Endothelial cell of umbilical vein (primary cell): ENCODE results near the gene DGCR2. TPM values are rescaled to one million over a fixed set of nuclear protein-coding genes. Genes with fewer than 3 reads are reported as not detected.

Experiments used
- BruUV-seq: library from RNA; stranded (reverse); fragments of 400-500 nt; replicated peaks from 2 replicates; lab custom pipeline; 2021; lab: Mats Ljungman, UMichigan
- CTCF ChIA-PET: fragments of 300-600, 350-600 bp; sonication (Branson Sonifier 250); formaldehyde crosslinking; loops from one replicate; lab custom pipeline; 2021; ENCODE audit warnings: antibody characterized with exemption, inconsistent platforms; lab: Charles Lee
- POLR2A ChIA-PET: fragments of 300-600, 350-600 bp; sonication (Branson Sonifier 250); formaldehyde crosslinking; loops from one replicate; lab custom pipeline; 2021; ENCODE audit warnings: antibody characterized with exemption, inconsistent platforms; lab: Charles Lee
- DNase-seq: peaks from one replicate; pipeline ENCODE4 v3.0.0-alpha.2; 2011; ENCODE audit warnings: low read depth, low spot score
- FAIRE-seq: peaks from 2 replicates; lab custom pipeline; 2011; peaks lifted over from hg19 to GRCh38; lab: Jason Lieb, UNC
- H2AFZ ChIP-seq: 2 replicates; pipeline ENCODE4 v1.6.0; 2012; ENCODE audit warnings: low read depth, low read length, control low read depth, inconsistent platforms
- H3K27ac ChIP-seq: 2 replicates; pipeline ENCODE4 v1.5.1; 2011; ENCODE audit warnings: low read depth, mild to moderate bottlenecking, control low read depth, low read length, moderate library complexity; ENCODE audit not compliant: insufficient read depth
- H3K27me3 ChIP-seq, 2 experiments: 2 replicates each; pipeline versions ENCODE4 v1.6.0 to v1.6.1; 2011; ENCODE audit warnings: low read length in 2 of 2, mixed read lengths in 1 of 2; ENCODE audit not compliant: control insufficient read depth in 2 of 2, insufficient read depth in 2 of 2
- H3K36me3 ChIP-seq, 2 experiments: 2 replicates in 1 of 2; 3 replicates in 1 of 2; pipeline ENCODE4 v1.5.1; 2011; ENCODE audit warnings: low read length in 2 of 2, mild to moderate bottlenecking in 1 of 2, moderate library complexity in 1 of 2; ENCODE audit not compliant: control insufficient read depth in 2 of 2, insufficient read depth in 2 of 2; ENCODE audit errors: extremely low read depth in 1 of 2
- H3K4me1 ChIP-seq: 3 replicates; pipeline ENCODE4 v1.5.1; 2011; ENCODE audit warnings: mild to moderate bottlenecking, low read length; ENCODE audit not compliant: control insufficient read depth, insufficient read depth; ENCODE audit errors: extremely low read depth
- H3K4me2 ChIP-seq: 2 replicates; pipeline ENCODE4 v1.6.1; 2011; ENCODE audit warnings: low read length, control low read depth, mixed read lengths; ENCODE audit not compliant: insufficient read depth
- H3K4me3 ChIP-seq, 3 experiments: fragments of 200-600 bp in 1 of 3; sonication (generic), shearing (Covaris generic) in 1 of 3; replicated peaks in 1 of 3; 2 replicates each; pipeline ENCODE4 v1.5.1; 2011 to 2016; ENCODE audit warnings: control low read depth in 3 of 3, low read length in 3 of 3, mild to moderate bottlenecking in 2 of 3, inconsistent platforms in 1 of 3, low read depth in 1 of 3, moderate library complexity in 1 of 3; ENCODE audit not compliant: insufficient read depth in 1 of 3
- H3K79me2 ChIP-seq: 2 replicates; pipeline ENCODE4 v1.6.0; 2012; ENCODE audit warnings: low read length, inconsistent platforms; ENCODE audit not compliant: control insufficient read depth, insufficient read depth
- H3K9ac ChIP-seq: replicated peaks from 2 replicates; pipeline ENCODE3; 2011; ENCODE audit warnings: low read length, control low read depth; ENCODE audit not compliant: insufficient read depth; ENCODE audit errors: extremely low read depth
- H3K9me1 ChIP-seq: replicated peaks from 3 replicates; pipeline ENCODE4 v1.6.0; 2011; ENCODE audit warnings: mild to moderate bottlenecking, low read length; ENCODE audit not compliant: control insufficient read depth, insufficient read depth; ENCODE audit errors: extremely low read depth
- H3K9me3 ChIP-seq: replicated peaks from 2 replicates; pipeline ENCODE4 v1.5.1; 2012; ENCODE audit warnings: low read length, inconsistent platforms; ENCODE audit not compliant: control insufficient read depth, insufficient read depth
- H4K20me1 ChIP-seq: replicated peaks from 2 replicates; pipeline ENCODE3; 2011; ENCODE audit warnings: mild to moderate bottlenecking, low read length; ENCODE audit not compliant: control insufficient read depth, insufficient read depth; ENCODE audit errors: extremely low read depth
- EZH2 ChIP-seq: IDR thresholded peaks from 2 replicates; pipeline ENCODE4 v1.6.1; 2012; ENCODE audit warnings: borderline replicate concordance, low read depth, mild to moderate bottlenecking, moderate library complexity, low read length, inconsistent platforms; ENCODE audit not compliant: severe bottlenecking
- FOS ChIP-seq: IDR thresholded peaks from 2 replicates; pipeline ENCODE4 v1.6.1; 2011; ENCODE audit warnings: mild to moderate bottlenecking, low read length, moderate library complexity, borderline replicate concordance; ENCODE audit not compliant: insufficient read depth
- GATA2 ChIP-seq: IDR thresholded peaks from 2 replicates; pipeline ENCODE4 v1.7.0; 2011; ENCODE audit warnings: low read depth, mild to moderate bottlenecking, moderate library complexity, mixed read lengths, low read length; ENCODE audit not compliant: insufficient read length, insufficient read depth
- JUN ChIP-seq: IDR thresholded peaks from 2 replicates; pipeline ENCODE4 v1.6.1; 2011; ENCODE audit warnings: borderline replicate concordance, low read depth; ENCODE audit not compliant: insufficient read length, insufficient read depth
- MYC ChIP-seq: IDR thresholded peaks from one replicate; pipeline ENCODE4 v1.6.1; 2011; ENCODE audit warnings: mild to moderate bottlenecking, low read depth, low read length
- POLR2A ChIP-seq: IDR thresholded peaks from 2 replicates; pipeline ENCODE4 v1.6.1; 2012; ENCODE audit warnings: low read depth, mild to moderate bottlenecking, control low read depth, low read length
- POLR2AphosphoS5 ChIP-seq: IDR thresholded peaks from 2 replicates; pipeline ENCODE4 v1.6.1; 2012; ENCODE audit warnings: low read depth, mild to moderate bottlenecking, control low read depth, low read length, moderate library complexity; ENCODE audit not compliant: insufficient read depth
- dilution Hi-C: fragments of 300-500 bp; cut with MboI; formaldehyde crosslinking; loops from one replicate; pipeline ENCODE4 v1.15.0; 2019; ENCODE audit warnings: low sequenced_read_pairs; ENCODE audit not compliant: extremely low pct_ligation_motif_present
- intact Hi-C: fragments of 100-400 bp; cut with micrococcal nuclease; formaldehyde crosslinking; loops from one replicate; pipeline ENCODE4 v1.10.0; 2022
- polyA plus RNA-seq, 4 experiments: library from polyadenylated mRNA; depleted of rRNA in 3 of 4; stranded (reverse) in 3 of 4; unstranded in 1 of 4; fragments of >200 nt; gene quantifications; 2 replicates each; pipeline versions ENCODE4 v1.2.1 to v1.2.3, GENCODE V29; 2011 to 2012; ENCODE audit warnings: missing spikeins in 1 of 4
- total RNA-seq: library from RNA; stranded (reverse); gene quantifications from 2 replicates; pipeline ENCODE4 v1.2.3, GENCODE V29; 2021
- TF ChIP-seq, protein P1 (sequence below): IDR thresholded peaks from 2 replicates; pipeline ENCODE4 v1.6.1; 2011; ENCODE audit not compliant: insufficient read depth, insufficient read length
- TF ChIP-seq, protein P2 (sequence below), 2 donors: IDR thresholded peaks; 1 replicate in 1 of 2; 2 replicates in 1 of 2; pipeline ENCODE4 v1.5.1; 2011; ENCODE audit warnings: low read length in 2 of 2, mild to moderate bottlenecking in 2 of 2, moderate library complexity in 2 of 2, control low read depth in 1 of 2, inconsistent platforms in 1 of 2, low read depth in 1 of 2; ENCODE audit not compliant: insufficient read depth in 1 of 2; ENCODE audit errors: extremely low read depth in 1 of 2

DGCR2 gene
- total and polyA plus RNA-seq, 2 donors (not counting 3 experiments of a cell fraction or from before 2014, with no cell fraction given), result 44.8 to 51.2 TPM

DNA sequence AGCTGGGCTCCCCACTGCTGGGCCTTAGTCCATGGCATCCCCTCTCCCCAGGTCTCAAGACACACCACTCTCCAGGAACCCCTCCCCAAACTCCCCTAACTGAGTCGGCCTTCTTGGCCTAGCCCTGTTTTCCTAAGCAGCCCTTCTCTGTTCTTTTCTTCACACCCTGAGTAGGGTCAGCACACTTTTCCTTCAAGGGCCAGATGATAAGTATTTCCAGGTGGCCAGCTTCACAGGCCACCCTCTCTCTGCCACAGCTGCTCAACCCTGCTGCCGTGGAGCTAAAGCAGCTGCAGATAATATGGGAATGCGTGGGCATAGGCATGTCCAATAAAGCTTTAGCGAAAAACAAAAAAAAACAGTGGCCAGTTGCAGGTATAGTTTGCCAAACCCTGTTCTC is 24.1 kb downstream of the DGCR2 start:
- no peaks in the 10 kb centered on the region for H3K9me1 ChIP-seq
- CTCF ChIA-PET, result interaction anchor here (1.0 to 1.6 kb wide), 3 partner anchors 9 to 35 kb away, joined by 3 to 6 read pairs (median 4); no protein-coding TSS in a partner anchor

More for the DNA sequence above, 24.1 kb downstream of the DGCR2 start:
- Histone ChIP-seq H3K27me3 (no peaks in the 10 kb centered on the region), H3K36me3 (no peaks in the 10 kb centered on the region), H3K4me1 (no peaks in the 10 kb centered on the region), H3K4me2 (no peak overlapping the region), H2AFZ (no peak overlapping the region), H3K27ac (no peak overlapping the region), H3K9me3 (no peaks in the 10 kb centered on the region), H4K20me1 (peaks cover 2% of the 10 kb centered on the region), H3K4me3 (no peak overlapping the region), H3K79me2 (peaks cover 20% of the 10 kb centered on the region), H3K9ac (no peak overlapping the region)
- no TSS peak for BruUV-seq
- intact Hi-C loops (no loop called here), dilution Hi-C loops (no loop called here)
- FAIRE-seq (no peak), DNase-seq (no peak)
- POLR2A ChIA-PET, result interaction anchor here (0.7 to 1.4 kb wide), 2 partner anchors 13 to 18 kb away, joined by 3 to 4 read pairs; no protein-coding TSS in a partner anchor
- TF ChIP-seq MYC (no peak), POLR2AphosphoS5 (no peak), EZH2 (no peak), FOS (no peak), POLR2A (no peak), JUN (no peak), GATA2 (no peak)
- TF ChIP-seq, protein P1, sequence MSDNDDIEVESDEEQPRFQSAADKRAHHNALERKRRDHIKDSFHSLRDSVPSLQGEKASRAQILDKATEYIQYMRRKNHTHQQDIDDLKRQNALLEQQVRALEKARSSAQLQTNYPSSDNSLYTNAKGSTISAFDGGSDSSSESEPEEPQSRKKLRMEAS, result no peak
- TF ChIP-seq, protein P2, sequence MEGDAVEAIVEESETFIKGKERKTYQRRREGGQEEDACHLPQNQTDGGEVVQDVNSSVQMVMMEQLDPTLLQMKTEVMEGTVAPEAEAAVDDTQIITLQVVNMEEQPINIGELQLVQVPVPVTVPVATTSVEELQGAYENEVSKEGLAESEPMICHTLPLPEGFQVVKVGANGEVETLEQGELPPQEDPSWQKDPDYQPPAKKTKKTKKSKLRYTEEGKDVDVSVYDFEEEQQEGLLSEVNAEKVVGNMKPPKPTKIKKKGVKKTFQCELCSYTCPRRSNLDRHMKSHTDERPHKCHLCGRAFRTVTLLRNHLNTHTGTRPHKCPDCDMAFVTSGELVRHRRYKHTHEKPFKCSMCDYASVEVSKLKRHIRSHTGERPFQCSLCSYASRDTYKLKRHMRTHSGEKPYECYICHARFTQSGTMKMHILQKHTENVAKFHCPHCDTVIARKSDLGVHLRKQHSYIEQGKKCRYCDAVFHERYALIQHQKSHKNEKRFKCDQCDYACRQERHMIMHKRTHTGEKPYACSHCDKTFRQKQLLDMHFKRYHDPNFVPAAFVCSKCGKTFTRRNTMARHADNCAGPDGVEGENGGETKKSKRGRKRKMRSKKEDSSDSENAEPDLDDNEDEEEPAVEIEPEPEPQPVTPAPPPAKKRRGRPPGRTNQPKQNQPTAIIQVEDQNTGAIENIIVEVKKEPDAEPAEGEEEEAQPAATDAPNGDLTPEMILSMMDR (IDR thresholded peaks at IDR 0.05; ENCODE audit: extremely low read depth in 1 of 2, insufficient read depth in 1 of 2, low read depth in 1 of 2, low read length in 2 of 2), result no peak
